Activated T-cell treated with anti-CD3 and anti-CD28 coated beads for 1 hour (primary cell): ENCODE measurements around the gene CDCA7L.
"Not testable (repeated sequence)": the region's sequence is repeated elsewhere in the genome, so short reads cannot be mapped to it uniquely, and the experiment has no call there.

Experiments
- DNase-seq: peaks from one replicate; pipeline ENCODE4 v3.0.0-alpha.2; 2020; ENCODE audit warnings: low read depth

CDCA7L gene

DNA sequence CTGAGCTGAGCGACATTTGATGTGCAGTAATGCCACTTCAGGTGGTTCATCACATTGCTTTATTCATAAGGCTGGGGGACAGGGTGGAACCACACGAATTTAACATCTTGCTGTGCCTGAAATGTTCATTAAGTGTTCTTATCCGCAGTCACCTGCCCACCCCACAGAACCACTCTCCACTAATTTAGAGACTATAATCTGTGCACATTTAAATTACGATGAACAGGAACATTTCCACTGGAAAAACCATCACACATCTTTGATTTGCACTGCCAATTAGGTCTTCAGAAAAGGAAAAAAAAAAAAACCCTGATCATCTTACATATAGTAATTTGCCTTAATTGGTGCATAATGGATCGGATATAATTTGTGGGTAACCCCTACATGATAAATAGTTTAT lies 2.3 kb downstream of the CDCA7L start:
- no peak for DNase-seq

- no peak for DNase-seq
These were observed 2.7 kb downstream of the CDCA7L start for GRCh38 chr7:21942955-21943354.

- DNase-seq, result no peak
These were observed 4.0 kb downstream of the CDCA7L start for GRCh38 chr7:21941611-21942141.

DNA sequence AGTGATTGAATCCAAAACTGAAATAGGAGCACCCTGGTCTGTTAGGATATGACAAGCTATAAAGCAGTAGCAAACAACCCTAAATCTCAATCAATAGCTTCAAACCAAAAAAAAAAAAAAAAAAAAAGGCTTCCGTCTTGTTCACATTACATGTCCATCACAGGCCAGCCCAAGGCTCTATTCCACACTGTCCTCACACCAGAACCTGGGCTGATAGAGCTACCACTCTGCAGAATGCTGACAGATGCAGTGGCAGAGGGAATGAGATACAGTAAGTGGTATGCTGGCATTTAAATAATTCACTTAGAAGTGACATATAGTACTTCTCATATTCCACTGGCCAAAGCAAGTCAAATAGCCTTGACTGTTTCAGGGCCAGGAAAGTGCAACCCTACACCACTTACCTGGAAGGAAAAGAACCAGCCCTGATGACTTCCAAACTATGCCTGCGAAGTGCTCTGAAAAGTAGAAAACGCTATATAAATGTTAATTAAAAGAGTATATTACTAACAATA lies 5.8 kb downstream of the CDCA7L start:
- no peak for DNase-seq

- no peak for DNase-seq
These were observed 6.4 kb downstream of the CDCA7L start for GRCh38 chr7:21939136-21939857.

DNA sequence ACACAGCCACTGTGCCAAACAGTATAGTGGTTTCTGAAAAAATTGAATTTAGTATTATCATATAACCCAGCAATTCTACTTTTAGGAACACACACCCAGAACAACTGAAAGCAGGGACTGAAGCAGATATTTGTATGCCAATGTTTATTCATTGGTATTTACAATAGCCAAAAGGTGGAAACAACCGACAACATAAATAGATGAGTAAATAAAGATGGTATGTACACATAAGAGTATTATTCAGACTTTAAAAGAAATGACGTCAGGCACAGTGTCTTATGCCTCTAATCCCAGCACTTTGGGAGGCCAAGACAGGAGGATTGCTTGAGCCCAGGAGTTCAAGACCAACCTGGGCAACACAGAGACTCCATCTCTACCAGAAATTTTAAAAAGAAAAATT lies 7.2 kb downstream of the CDCA7L start:
- no peak for DNase-seq

GRCh38 chr7:21934808-21935207 lies 10.9 kb downstream of the CDCA7L start:
- no peak for DNase-seq

DNA sequence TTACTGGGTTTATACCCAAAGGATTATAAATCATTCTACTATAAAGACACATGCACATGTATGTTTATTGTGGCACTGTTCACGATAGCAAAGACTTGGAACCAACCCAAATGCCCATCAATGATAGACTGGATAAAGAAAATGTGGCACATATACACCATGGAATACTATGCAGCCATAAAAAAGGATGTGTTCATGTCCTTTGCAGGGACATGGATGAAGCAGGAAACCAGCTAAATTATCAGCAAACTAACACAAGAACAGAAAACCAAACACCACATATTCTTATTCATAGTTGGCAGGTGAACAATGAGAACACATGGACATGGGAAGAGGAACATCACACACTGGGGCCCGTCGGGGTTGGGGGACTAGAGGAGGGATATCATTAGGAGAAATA lies 12.4 kb downstream of the CDCA7L start:
- not testable (repeated sequence) for DNase-seq

GRCh38 chr7:21927693-21928092 lies 18.0 kb downstream of the CDCA7L start:
- DNase-seq, result no peak

- no peak for DNase-seq
These were observed 19.3 kb downstream of the CDCA7L start for GRCh38 chr7:21926448-21926847.

DNA sequence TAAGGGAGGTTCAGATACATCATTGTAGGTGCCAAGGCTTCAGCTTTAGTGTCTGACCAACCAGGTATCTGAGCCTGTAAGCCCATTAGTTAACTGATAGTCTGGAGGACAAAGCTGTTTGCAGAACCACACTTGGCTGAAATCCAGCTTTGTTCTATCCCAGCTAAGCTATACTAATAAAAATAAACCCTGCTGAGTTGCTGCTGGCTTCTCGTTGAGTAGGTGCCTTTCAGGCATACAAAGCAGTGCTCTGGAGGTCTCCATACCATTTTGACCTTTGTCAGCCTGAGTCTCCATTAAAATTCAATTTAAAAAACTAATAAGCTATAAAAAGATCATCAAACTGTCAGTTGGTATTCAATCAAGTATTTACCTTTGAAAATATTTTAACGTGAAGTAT lies 22.0 kb downstream of the CDCA7L start:
- no peak for DNase-seq

GRCh38 chr7:21922605-21923004 lies 23.1 kb downstream of the CDCA7L start:
- DNase-seq, result no peak

GRCh38 chr7:21920936-21921335 lies 24.8 kb downstream of the CDCA7L start:
- DNase-seq, result no peak

DNA sequence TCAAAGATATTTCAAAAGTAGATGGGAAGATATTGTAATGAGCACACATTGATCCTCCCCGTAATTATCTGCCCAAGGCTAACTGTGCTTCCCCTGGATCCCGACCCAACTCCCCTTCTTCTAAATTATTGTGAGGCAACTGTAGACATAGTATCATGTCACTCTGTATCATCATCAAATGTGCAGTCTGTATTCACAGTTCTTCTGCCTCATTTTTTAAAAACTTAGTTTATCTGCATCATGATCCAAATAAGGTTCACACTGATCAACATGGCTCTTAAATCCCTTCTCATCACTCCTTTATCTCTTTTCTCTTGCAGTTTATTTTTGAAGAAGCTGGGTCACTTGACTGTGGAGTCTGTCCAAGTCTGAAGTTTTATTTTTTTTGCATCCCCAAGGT lies 27.5 kb downstream of the CDCA7L start:
- DNase-seq, result no peak

- DNase-seq, result no peak
These were observed 29.1 kb downstream of the CDCA7L start for GRCh38 chr7:21916629-21917028.

GRCh38 chr7:21916176-21916575 lies 29.5 kb downstream of the CDCA7L start:
- DNase-seq, result no peak

DNA sequence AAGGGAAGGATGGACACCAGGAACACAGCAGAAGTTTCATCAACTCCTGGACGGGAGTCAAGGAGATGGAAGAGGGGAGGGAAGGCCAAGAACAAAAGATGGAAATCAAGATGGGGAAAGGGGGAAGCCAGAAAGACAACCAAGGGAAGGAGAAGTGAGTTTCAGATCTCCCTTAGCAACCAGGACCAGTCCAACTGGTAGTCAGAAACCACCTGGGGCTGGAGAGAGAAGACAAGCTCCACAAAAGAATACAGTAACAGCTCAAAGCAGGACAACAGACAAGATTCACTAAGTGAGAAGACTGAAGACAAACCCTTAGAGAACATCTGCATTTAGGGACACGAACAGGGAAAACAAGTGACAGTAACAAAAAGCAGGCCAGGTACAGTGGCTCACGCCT lies 30.6 kb downstream of the CDCA7L start:
- no peak for DNase-seq

DNA sequence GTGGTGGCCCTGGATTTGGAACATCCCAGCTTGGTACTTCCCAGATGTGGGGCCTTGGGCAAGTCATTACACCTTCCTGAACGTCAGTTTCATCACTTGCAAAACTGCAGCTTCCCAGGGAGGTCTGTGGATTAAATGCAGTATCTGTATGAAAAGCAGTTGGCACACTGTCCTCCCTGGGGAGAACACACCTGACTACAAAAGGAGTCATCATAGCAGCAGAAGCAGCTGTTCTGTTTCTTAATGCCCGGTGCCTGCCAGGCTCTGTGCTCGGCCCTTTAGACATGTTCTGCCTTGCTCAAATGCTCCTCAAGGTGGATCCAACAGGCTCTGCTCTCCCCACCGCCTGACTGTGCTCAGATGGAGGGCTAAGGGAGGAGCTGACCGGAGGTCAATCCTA lies 31.0 kb downstream of the CDCA7L start:
- no peak for DNase-seq

DNA sequence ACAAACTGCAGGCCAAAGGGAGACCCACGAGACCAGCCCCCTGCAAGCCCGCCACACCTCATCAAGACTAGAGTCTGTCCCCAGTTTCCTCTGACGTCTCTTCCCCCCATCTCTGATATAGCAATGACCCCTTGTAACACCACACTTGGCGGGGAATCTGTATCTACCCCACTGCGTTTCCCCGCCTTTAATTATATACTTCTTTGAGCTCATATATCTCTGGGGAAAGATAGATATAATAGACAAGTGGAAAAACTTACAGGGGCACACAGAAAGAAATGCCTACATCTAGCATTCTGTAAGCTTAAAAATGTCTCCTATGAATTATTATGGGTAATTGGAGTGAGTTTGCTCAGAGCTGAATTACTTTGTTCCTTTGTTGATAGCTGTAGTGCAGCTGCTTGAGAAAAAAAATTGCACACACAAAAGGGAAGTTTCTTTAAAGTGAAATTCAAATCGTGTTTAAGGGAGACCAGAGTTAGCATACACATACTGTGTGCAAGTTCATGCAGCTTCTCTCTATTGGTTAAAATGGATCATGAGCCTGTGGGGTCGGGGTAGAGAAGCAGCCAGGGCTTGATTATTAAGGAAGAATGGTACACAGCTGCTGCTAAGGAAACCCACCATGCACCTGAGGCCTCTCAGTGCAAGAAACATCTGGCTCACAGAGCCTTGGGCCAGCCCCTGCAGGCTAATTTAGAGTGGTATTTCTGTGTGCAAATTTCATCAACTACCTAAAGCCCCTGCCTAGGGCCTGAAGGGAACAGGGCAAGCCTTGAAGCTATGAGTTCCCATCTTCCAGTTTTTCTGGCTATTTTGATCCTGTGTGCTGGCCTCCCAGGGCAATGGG lies 32.5 kb downstream of the CDCA7L start:
- no peak for DNase-seq

DNA sequence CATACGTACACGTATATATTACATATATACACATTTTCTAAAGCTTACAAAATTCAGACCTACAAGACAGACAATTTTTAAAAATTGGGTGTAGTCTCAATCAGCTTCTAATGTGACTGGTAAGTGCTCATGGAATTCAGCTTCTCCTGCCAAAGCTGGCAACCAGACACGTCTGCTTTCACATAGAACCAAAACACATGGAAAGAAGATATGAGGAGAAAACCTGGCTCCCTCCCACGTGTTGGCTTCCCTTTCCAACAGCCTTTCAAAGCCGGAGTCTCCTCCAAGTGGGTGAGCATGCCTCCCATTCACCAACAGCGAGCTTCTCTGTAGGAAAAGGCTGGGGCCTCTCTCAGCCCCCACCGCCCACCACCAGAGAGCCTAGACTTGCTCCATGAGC lies 33.4 kb downstream of the CDCA7L start:
- no peak for DNase-seq

DNA sequence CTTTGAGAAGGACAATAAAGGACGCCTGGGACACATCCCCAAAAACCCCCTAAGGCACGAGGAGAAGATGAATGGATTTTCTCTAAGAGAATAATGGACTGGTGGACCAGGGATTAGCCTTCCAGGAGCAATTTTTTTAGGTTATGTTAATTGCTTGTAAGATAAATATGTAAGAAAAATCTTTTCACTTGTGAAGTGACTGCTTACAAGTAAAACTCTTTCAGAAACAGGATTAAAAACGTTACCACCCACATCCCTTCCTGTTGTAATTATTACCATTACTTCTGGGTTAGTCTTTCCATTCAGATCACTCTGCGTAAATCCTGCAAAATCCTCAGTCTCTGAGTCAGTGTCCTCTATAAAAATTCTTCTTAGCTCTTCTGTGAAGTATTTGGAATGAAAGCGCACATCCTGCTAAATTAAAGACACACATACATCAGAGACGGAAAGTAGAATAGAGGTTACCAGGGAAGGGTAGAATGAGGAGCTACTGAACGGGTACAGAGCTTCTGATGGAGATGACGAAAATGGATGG lies 34.3 kb downstream of the CDCA7L start:
- no peak for DNase-seq

DNA sequence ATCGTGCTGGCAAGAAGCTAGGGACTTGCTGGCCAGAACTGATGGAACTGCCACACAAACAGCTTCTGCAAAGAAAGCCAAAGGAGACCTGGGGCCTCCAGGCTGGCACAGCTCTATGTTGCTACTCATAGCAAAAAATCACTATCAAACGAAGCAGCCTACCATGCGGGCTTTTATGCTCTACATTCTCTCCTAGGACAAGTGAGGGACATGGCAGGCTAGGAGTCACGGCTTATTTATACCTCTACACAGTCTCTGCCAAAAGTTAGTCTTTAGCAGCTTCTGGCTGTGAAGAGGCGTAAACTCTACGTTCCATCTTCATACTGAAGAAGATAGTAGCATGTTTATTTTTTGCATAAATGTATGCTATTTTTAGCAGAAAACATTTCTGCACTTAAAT lies 35.4 kb downstream of the CDCA7L start:
- no peak for DNase-seq

DNA sequence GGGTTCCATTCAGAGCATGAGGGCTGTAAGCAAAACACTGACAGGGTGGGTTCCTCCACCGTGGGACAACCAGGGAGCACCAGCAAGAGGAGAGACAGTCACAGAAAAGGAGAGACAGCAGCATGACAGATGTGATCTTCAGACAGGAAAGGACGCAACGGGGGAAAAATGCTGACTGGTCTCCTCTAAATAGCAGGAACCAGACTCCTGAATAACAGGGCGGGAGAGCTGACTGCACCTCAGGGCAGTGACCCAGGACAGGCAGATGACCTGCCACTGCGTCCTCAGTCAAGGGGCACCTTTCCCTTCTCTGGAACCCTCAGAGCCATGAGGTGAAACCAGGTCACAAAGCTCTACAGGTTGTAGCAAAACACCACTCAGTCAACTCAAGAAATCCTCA lies 37.0 kb downstream of the CDCA7L start:
- DNase-seq, result no peak
